Measurements from ENCODE around the gene NRF1. TPM values are rescaled to one million over a fixed set of nuclear protein-coding genes. Genes with fewer than 3 reads are reported as not detected.
A peak's percentile ranks its signal among the peaks of the same experiment; 100 is the strongest.

NRF1 gene
- total RNA-seq, 1 experiment from 2014 or later = 23.2 TPM

GRCh38 chr7:129777195-129777844 is 165.8 kb downstream of the NRF1 start:
- peaks cover 20% of the 10 kb centered on the region for H3K79me2 ChIP-seq (ENCODE audit: low read depth)
- DNase-seq = peak in 1 of 2 experiments; percentile 12
- peaks cover 15% of the 10 kb centered on the region for H4K20me1 ChIP-seq (ENCODE audit: insufficient read depth)
- CTCF ChIA-PET = no interaction called here
- H3K27me3 ChIP-seq (ENCODE audit: insufficient read depth, low read depth) = no peaks in the 10 kb centered on the region
- peaks cover 4% of the 10 kb centered on the region; the same call in 1 of the 2 replicates for H3F3A ChIP-seq (ENCODE audit: insufficient read depth, low read depth)
- no peak overlapping the region for H3K27ac ChIP-seq
- BruUV-seq (replicated peaks) = no TSS peak
- H3K4me1 ChIP-seq (replicated peaks; ENCODE audit: insufficient read depth) = peaks cover 26% of the 10 kb centered on the region
- no peaks in the 10 kb centered on the region for H3K9me3 ChIP-seq (ENCODE audit: insufficient read depth, low read depth)
- H3K4me3 ChIP-seq = no peak overlapping the region
- no peaks in the 10 kb centered on the region for H3K9me2 ChIP-seq (ENCODE audit: insufficient read depth)
- no peaks in the 10 kb centered on the region for H3K36me3 ChIP-seq (ENCODE audit: low read depth)
- POLR2A ChIA-PET (ENCODE audit: unreplicated experiment) = no interaction called here
- TF ChIP-seq CTCF (conservative IDR thresholded peaks at IDR 0.05) (no peak), EZH2 (IDR thresholded peaks at IDR 0.05; ENCODE audit: low read depth) (no peak)
- no peak overlapping the region for H3K4me2 ChIP-seq
- intact Hi-C loops (cut with micrococcal nuclease; ENCODE audit: unreplicated experiment) = no loop called here
- H2AFZ ChIP-seq = no peak overlapping the region

GRCh38 chr7:129777993-129778769 is 166.7 kb downstream of the NRF1 start:
- no peaks in the 10 kb centered on the region for H3K27me3 ChIP-seq (ENCODE audit: insufficient read depth, low read depth)
- POLR2A ChIA-PET (ENCODE audit: unreplicated experiment) = no interaction called here
- H3K79me2 ChIP-seq (ENCODE audit: low read depth) = peaks cover 20% of the 10 kb centered on the region
- no peaks in the 10 kb centered on the region for H3K9me2 ChIP-seq (ENCODE audit: insufficient read depth)
- H3K4me2 ChIP-seq = peak overlapping the region; percentile 79
- intact Hi-C loops (cut with micrococcal nuclease; ENCODE audit: unreplicated experiment) = no loop called here
- peaks cover 15% of the 10 kb centered on the region for H4K20me1 ChIP-seq (ENCODE audit: insufficient read depth)
- no peak for TF ChIP-seq EZH2 (IDR thresholded peaks at IDR 0.05; ENCODE audit: low read depth)
- TF ChIP-seq CTCF (conservative IDR thresholded peaks at IDR 0.05) = no peak
- no peak overlapping the region for H2AFZ ChIP-seq
- peak overlapping the region; percentile 85 for H3K4me3 ChIP-seq
- H3K9me3 ChIP-seq (ENCODE audit: insufficient read depth, low read depth) = no peaks in the 10 kb centered on the region
- H3K27ac ChIP-seq = no peak overlapping the region
- peaks cover 4% of the 10 kb centered on the region; the same call in 1 of the 2 replicates for H3F3A ChIP-seq (ENCODE audit: insufficient read depth, low read depth)
- CTCF ChIA-PET = interaction anchor here (0.6 kb wide), 1 partner anchor 46 kb away, joined by 4 read pairs; no protein-coding TSS in a partner anchor
- H3K4me1 ChIP-seq (replicated peaks; ENCODE audit: insufficient read depth) = peaks cover 26% of the 10 kb centered on the region
- H3K36me3 ChIP-seq (ENCODE audit: low read depth) = no peaks in the 10 kb centered on the region
- TSS peak; percentile 38 for BruUV-seq (replicated peaks)
- peak in 1 of 2 experiments; percentile 29 for DNase-seq

GRCh38 chr7:129778770-129779601 is 167.5 kb downstream of the NRF1 start:
- peak; percentile 33 to 48 for DNase-seq
- no TSS peak for BruUV-seq (replicated peaks)
- POLR2A ChIA-PET (ENCODE audit: unreplicated experiment) = interaction anchor here (1.1 kb wide), 1 partner anchor 231 kb away, joined by 7 read pairs; no protein-coding TSS in a partner anchor

More at GRCh38 chr7:129778770-129779601, 167.5 kb downstream of the NRF1 start:
- Histone ChIP-seq H3K9me3 (ENCODE audit: insufficient read depth, low read depth) (no peaks in the 10 kb centered on the region), H3K4me3 (peak overlapping the region; percentile 85), H3K79me2 (ENCODE audit: low read depth) (peaks cover 20% of the 10 kb centered on the region), H3K9me2 (ENCODE audit: insufficient read depth) (no peaks in the 10 kb centered on the region), H3K27ac (peak overlapping the region; percentile 61), H3K36me3 (ENCODE audit: low read depth) (no peaks in the 10 kb centered on the region), H3F3A (ENCODE audit: insufficient read depth, low read depth) (peaks cover 10% of the 10 kb centered on the region; the same call in 1 of the 2 replicates), H3K4me1 (replicated peaks; ENCODE audit: insufficient read depth) (peaks cover 21% of the 10 kb centered on the region), H2AFZ (peak overlapping the region; percentile 88), H3K27me3 (ENCODE audit: insufficient read depth, low read depth) (no peaks in the 10 kb centered on the region), H4K20me1 (ENCODE audit: insufficient read depth) (peaks cover 15% of the 10 kb centered on the region), H3K4me2 (peak overlapping the region; percentile 79)
- CTCF ChIA-PET = interaction anchor here (0.6 kb wide), 1 partner anchor 45 kb away, joined by 4 read pairs; no protein-coding TSS in a partner anchor
- intact Hi-C loops (cut with micrococcal nuclease; ENCODE audit: unreplicated experiment) = loop anchor here (1.0 kb wide), 1 partner anchor 46 kb away; no protein-coding TSS in a partner anchor
- no peak for TF ChIP-seq CTCF (conservative IDR thresholded peaks at IDR 0.05)
- TF ChIP-seq EZH2 (IDR thresholded peaks at IDR 0.05; ENCODE audit: low read depth) = no peak

Data from PC-9 (cell line).